ENCODE measurements around the gene GPR12. TPM values are rescaled to one million over a fixed set of nuclear protein-coding genes. Genes with fewer than 3 reads are reported as not detected.

The GPR12 gene
- total RNA-seq, result 10 to 100 TPM in 1 of 4 donors, 1 to 10 TPM in 3; 3.9 to 16.6 (median 6.8) TPM

GRCh38 chr13:26759907-26760831, at the start of gene GPR12:
TSS of gene GPR12 (minus strand) at chr13:26760786. CDS start at chr13:26759827, 959 bp downstream.
- DNase-seq (ENCODE audit: low spot score in 2 of 2), result no peak
- Histone ChIP-seq H3K36me3 (no peaks in the 10 kb centered on the region), H3K4me3 (peak within 1 kb of the TSS; percentile 40), H3K27ac (no peak within 1 kb of the TSS), H3K27me3 (peaks cover 71% of the 10 kb centered on the region), H3K4me1 (peaks cover 15% of the 10 kb centered on the region), H3K9me3 (no peaks in the 10 kb centered on the region)
- TF ChIP-seq, protein P1, sequence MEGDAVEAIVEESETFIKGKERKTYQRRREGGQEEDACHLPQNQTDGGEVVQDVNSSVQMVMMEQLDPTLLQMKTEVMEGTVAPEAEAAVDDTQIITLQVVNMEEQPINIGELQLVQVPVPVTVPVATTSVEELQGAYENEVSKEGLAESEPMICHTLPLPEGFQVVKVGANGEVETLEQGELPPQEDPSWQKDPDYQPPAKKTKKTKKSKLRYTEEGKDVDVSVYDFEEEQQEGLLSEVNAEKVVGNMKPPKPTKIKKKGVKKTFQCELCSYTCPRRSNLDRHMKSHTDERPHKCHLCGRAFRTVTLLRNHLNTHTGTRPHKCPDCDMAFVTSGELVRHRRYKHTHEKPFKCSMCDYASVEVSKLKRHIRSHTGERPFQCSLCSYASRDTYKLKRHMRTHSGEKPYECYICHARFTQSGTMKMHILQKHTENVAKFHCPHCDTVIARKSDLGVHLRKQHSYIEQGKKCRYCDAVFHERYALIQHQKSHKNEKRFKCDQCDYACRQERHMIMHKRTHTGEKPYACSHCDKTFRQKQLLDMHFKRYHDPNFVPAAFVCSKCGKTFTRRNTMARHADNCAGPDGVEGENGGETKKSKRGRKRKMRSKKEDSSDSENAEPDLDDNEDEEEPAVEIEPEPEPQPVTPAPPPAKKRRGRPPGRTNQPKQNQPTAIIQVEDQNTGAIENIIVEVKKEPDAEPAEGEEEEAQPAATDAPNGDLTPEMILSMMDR (IDR thresholded peaks at IDR 0.05), result no peak
- TF ChIP-seq POLR2AphosphoS5 (IDR thresholded peaks at IDR 0.05) (no peak), EP300 (IDR thresholded peaks at IDR 0.05) (no peak), POLR2A (IDR thresholded peaks at IDR 0.05) (no peak)
- 2% methylated on average over 36 of the region's 87 CpGs for WGBS

GRCh38 chr13:26810095-26810494, 49.5 kb upstream of the GPR12 start:
- no peaks in the 10 kb centered on the region for H3K27me3 ChIP-seq
- no peak overlapping the region for H3K4me3 ChIP-seq
- no peak for DNase-seq (ENCODE audit: low spot score in 2 of 2)
- H3K9me3 ChIP-seq, result no peaks in the 10 kb centered on the region
- TF ChIP-seq EP300 (IDR thresholded peaks at IDR 0.05), result no peak
- no peak for TF ChIP-seq POLR2AphosphoS5 (IDR thresholded peaks at IDR 0.05)
- TF ChIP-seq, protein P1 (IDR thresholded peaks at IDR 0.05), result no peak
- TF ChIP-seq POLR2A (IDR thresholded peaks at IDR 0.05), result no peak
- H3K36me3 ChIP-seq, result no peaks in the 10 kb centered on the region
- H3K27ac ChIP-seq, result no peak overlapping the region
- H3K4me1 ChIP-seq, result no peaks in the 10 kb centered on the region
- 57% methylated on average over 2 of the region's 2 CpGs for WGBS

DNA sequence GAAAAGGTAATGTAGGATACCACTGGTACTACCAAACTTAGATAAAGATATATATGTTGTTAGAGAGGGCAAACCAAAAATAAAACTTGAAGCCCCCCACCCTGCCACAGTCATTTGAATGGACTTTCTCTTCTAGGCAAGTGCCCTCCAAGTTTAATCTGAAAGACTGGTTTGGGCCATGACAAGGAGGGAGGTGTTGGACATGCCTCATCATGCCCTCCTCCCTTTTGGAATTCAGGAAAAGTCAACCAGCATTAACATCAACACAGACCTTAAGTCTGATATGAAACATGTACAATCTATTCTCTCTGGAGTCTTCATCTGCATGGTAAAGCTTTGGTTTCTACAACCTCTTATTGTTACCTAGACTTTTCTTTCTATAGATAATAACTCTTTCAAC, 46.3 kb upstream of the GPR12 start:
- Histone ChIP-seq H3K9me3 (no peaks in the 10 kb centered on the region), H3K36me3 (no peaks in the 10 kb centered on the region), H3K27ac (no peak overlapping the region), H3K4me1 (no peaks in the 10 kb centered on the region), H3K4me3 (no peak overlapping the region), H3K27me3 (peaks cover 3% of the 10 kb centered on the region)
- no peak for DNase-seq (ENCODE audit: low spot score in 2 of 2)
- no peak for TF ChIP-seq POLR2A (IDR thresholded peaks at IDR 0.05)
- TF ChIP-seq EP300 (IDR thresholded peaks at IDR 0.05), result no peak
- TF ChIP-seq, protein P1 (IDR thresholded peaks at IDR 0.05), result no peak
- no peak for TF ChIP-seq POLR2AphosphoS5 (IDR thresholded peaks at IDR 0.05)

DNA sequence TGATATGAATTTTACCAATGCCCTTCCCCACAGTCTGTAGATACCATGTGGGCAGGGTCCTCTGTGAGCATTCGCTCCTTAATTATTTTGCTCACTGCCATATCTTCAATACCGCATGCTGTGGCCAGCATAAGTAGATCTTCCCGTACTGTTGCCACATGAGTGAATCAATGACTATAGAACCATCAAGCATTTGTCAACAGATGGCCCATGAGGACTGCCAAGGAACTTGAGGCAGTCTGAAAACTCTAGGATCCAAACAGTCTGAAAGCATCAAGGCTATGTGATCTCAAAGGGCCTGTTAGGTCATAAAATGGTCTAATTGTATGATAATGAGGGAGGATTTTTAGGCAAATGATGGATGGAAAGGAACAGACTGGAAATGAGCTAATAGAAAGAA, 27.4 kb upstream of the GPR12 start:
- WGBS, result 87% methylated on average over 3 of the region's 3 CpGs
- no peak overlapping the region for H3K4me3 ChIP-seq
- TF ChIP-seq POLR2AphosphoS5 (IDR thresholded peaks at IDR 0.05) (no peak), EP300 (IDR thresholded peaks at IDR 0.05) (no peak), POLR2A (IDR thresholded peaks at IDR 0.05) (no peak)
- TF ChIP-seq, protein P1 (IDR thresholded peaks at IDR 0.05), result no peak
- no peak for DNase-seq (ENCODE audit: low spot score in 2 of 2)
- H3K27ac ChIP-seq, result no peak overlapping the region
- H3K36me3 ChIP-seq, result no peaks in the 10 kb centered on the region
- peaks cover 10% of the 10 kb centered on the region for H3K4me1 ChIP-seq
- H3K9me3 ChIP-seq, result no peaks in the 10 kb centered on the region
- H3K27me3 ChIP-seq, result no peaks in the 10 kb centered on the region

DNA sequence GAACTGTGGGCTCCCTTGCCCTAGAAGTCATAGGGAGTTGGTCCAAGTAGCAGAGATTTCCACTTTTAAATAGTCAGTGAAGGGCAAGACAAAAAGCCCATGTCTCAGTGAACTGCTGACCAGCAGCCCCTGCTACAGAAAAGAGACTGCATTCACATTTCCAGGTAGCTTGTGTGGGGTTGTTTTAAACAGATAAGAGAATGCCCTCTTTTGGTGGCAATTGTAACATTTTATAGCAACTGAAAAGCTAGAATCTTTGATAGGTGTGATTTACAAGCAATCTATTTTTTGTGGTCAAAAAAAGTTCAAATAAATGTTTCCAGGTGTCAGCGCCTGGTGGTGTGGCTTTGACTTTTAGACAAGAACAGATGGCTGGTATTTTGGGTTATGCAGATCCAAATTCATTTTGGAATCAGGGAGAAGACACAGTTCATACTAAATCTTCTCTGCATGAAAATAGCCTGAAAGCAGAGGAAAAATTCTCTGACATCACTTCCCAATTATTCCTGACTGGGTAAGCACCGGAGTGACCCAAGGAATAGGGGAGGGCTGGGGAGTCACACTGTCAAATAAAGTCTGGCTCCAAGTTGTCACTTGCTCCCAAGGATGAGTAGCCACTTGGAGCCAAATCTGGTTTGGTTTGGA, 26.2 kb upstream of the GPR12 start:
- H3K27ac ChIP-seq, result no peak overlapping the region
- H3K36me3 ChIP-seq, result no peaks in the 10 kb centered on the region
- H3K4me1 ChIP-seq, result peaks cover 10% of the 10 kb centered on the region
- H3K9me3 ChIP-seq, result no peaks in the 10 kb centered on the region
- no peak overlapping the region for H3K4me3 ChIP-seq
- WGBS, result 75% methylated on average over 2 of the region's 2 CpGs
- H3K27me3 ChIP-seq, result no peaks in the 10 kb centered on the region
- TF ChIP-seq EP300 (IDR thresholded peaks at IDR 0.05) (no peak), POLR2A (IDR thresholded peaks at IDR 0.05) (no peak), POLR2AphosphoS5 (IDR thresholded peaks at IDR 0.05) (no peak)
- TF ChIP-seq, protein P1 (IDR thresholded peaks at IDR 0.05), result no peak
- no peak for DNase-seq (ENCODE audit: low spot score in 2 of 2)
